GM21381 (cell line): ENCODE measurements around the gene PPBP.
"Not testable (repeated sequence)": the region's sequence is repeated elsewhere in the genome, so short reads cannot be mapped to it uniquely, and the experiment has no call there.

Source experiments
- ATAC-seq: cut with Tn5 transposase; IDR thresholded peaks from one replicate; pipeline ENCODE4 v1.9.1; 2021; ENCODE audit warnings: mild to moderate bottlenecking, moderate library complexity; ENCODE audit not compliant: unreplicated experiment

Gene PPBP

GRCh38 chr4:73998040-73999011 lies 10.3 kb upstream of the PPBP start, which contains the start of gene CXCL5:
Gene CXCL5, minus strand, starts transcription at chr4:73998677. Its CDS starts 96 bp downstream, at chr4:73998581.
- ATAC-seq, result no peak

DNA sequence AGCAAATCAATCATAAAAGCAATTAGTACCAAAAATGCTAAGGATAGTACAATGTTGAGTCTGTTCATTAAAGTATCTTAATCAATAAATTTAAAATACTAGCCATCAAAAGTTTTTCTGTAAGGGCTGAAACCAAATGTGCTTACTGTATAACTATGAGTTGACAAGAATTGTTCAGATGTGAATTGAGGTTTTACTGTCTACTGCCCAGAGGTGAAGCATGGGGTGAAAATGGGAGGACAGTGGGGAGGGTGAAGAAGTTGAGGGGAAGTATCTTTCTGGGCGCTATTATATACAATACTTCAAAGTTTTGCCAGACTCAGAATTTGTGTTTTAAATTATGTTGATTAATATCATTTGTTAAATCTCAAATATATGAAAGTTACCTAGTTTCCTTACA lies 4.1 kb upstream of the PPBP start:
- no peak for ATAC-seq

DNA sequence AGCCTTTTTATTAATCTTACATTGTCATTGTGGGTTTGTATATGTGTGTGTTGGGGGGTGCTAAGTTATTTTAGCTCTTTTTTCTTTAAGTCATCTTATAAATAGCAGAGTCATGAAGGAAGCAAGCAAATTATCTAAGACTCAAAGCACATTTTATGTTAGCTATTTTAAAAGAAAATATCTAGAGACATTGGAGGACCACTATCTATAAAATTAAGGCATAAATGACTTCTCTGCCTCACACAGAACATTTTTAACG lies 3.7 kb upstream of the PPBP start:
- ATAC-seq, result no peak

GRCh38 chr4:73990988-73991741 lies 3.2 kb upstream of the PPBP start:
- ATAC-seq, result no peak

GRCh38 chr4:73989928-73990327 lies 1.9 kb upstream of the PPBP start:
- no peak for ATAC-seq

- ATAC-seq, result no peak
These were observed 1.0 kb upstream of the PPBP start for GRCh38 chr4:73989031-73989430.

DNA sequence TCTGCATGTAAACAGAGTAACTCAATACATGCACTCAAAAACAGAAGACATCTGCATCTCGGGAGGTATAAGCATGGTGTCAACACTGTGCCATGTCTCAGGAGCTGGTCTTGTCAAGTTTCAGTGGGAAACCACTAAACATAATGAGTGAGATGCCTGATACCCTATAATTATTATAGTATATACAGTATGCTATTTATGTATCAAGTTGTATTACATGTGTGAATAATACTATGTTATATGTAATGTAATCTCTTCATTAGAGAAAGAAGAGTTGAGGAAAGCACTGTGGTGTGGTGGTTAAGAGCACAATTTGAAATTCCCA lies 2.5 kb downstream of the PPBP start:
- no peak for ATAC-seq

- no peak for ATAC-seq
These were observed 3.1 kb downstream of the PPBP start for GRCh38 chr4:73984736-73985527.

DNA sequence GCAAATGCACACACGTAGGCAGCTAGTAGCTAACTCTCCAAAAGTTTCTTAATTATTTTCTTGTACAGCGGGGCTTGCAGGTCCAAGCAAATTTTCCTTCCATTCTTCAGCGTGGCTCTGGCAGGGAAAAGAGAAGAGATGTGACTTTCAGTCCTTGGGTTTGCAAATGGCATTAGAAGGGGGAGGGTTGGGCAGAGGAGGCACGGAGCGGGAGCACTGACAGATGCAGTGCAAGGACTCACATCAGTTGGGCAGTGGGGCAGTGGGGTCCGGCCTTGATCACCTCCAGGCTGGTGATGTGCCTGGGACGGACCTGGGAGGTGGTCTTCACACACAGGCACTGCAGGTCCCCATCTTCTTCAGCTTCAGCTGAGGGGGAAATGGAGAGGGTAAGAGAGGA lies 6.8 kb downstream of the PPBP start:
- not testable (repeated sequence) for ATAC-seq

GRCh38 chr4:73979407-73979957 lies 8.5 kb downstream of the PPBP start:
- ATAC-seq, result no peak

GRCh38 chr4:73978886-73979285 lies 9.1 kb downstream of the PPBP start:
- ATAC-seq, result no peak

GRCh38 chr4:73976716-73977115 lies 11.3 kb downstream of the PPBP start:
- ATAC-seq, result no peak

- ATAC-seq, result no peak
These were observed 11.8 kb downstream of the PPBP start for GRCh38 chr4:73976217-73976616.

DNA sequence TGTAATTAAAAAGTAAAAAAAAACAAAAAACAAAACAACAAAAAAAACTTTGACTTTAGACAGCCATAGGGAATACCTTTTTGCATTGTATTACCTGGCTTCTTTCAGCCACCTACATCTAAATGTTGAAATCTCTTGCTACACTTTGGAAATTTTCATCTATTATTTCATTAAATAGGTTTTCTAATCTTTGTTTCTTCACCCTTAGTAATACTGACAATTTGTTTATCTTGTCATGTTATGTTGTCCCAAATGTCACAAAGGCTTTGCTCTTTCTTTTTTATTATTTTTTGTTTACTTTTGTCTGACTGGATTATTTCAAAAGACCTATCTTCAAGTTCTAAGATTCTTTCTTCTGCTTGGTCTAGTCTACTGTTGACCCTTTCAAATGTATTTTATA lies 13.6 kb downstream of the PPBP start:
- ATAC-seq, result no peak

GRCh38 chr4:73970945-73971344 lies 17.0 kb downstream of the PPBP start:
- no peak for ATAC-seq

GRCh38 chr4:73970011-73970410 lies 18.0 kb downstream of the PPBP start:
- no peak for ATAC-seq

DNA sequence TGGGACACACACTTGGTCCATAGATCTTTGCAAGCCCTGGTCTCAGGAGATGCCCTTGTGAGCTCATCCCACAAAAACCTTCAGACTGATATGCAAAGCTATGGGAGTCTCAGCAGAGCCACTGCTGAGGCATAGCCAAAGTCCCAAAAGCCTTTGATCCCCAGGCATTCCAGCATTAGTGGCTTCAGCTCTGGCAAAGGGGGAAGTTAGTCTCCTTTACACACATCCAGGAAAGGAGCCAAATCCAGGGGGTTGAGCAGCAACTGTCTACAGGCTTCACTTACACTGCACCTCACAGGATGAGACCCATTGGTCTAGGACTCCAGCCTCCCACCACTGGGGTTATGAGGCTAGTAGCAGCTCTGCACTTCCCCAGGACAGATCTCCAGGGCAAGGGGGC lies 20.1 kb downstream of the PPBP start:
- ATAC-seq, result no peak

DNA sequence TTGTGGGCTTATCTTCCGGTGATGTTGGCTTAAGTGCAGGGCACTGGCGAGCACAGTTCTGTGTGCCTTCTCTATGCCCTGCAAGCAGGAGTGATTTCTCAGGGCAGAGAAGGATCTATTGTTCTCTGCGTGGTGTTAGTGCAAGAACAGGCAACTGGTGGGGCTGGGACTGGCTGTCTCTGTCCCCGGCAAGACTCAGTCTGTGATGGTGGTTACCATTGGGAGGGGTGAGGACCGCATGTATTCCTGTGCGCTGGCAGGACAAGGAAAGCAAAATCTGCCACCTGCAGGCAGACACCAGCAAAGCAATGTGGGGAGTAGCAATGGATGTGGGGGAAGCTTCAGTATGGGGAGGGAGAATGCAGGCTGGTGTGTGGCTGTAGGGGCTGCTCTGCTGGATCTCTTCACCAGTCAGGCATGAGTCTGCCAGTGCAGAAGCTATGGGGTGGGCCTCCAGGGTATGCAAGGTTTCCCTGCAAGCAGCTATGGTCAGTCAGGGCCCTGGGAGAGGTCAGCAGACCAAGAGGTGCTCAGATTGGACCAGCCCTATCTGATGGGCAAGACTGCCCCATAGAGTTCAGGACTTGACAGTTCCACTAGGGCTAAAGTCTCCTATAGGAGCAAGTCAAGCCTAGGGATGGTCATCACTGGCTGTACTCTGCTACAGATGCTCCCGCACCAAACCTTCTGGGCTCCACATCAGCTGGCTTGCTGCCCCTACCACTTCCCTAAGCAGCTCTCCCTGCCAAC lies 23.0 kb downstream of the PPBP start:
- ATAC-seq, result no peak

- no peak for ATAC-seq
These were observed 25.3 kb downstream of the PPBP start for GRCh38 chr4:73962724-73963123.

DNA sequence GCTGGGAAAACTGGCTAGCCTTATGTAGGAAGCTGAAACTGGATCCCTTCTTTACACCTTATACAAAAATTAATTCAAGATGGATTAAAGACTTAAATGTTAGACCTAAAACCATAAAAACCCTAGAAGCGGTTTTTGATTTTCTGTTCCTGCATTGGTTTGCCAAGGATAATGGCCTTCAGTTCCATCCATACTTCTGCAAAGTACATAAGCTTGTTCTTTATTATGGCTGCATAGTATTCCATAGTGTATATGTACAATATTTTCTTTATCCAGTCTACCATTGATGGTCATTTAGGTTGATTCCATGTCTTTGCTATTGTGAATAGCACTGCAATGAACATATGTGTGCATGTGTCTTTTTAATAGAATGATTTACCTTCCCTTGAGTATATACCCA lies 28.9 kb downstream of the PPBP start:
- ATAC-seq, result not testable (repeated sequence)

GRCh38 chr4:73952352-73952751 lies 35.6 kb downstream of the PPBP start:
- no peak for ATAC-seq
